ENCODE measurements around the gene QSOX2.

DNA sequence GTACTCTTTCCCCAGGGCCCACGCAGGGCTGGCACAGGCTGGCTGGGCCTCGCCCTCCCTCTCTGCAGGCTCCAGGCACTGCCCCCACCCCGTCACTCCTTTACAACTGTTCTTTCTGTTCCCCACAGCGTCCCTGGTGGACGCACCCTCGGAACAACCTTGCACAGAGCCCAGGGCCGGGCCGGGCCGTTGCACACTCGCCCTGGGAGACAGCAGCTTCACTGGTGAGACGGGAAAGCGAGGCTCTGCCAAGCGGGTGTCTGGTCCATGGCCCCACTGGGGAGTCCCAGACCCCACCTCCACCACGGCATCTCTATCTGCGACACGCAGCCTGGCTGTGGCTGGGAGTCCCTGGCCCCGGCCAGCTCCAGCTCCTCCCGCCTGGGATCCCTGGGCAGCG, 18.4 kb upstream of the QSOX2 start:
- TF ChIP-seq EP300 (IDR thresholded peaks at IDR 0.05) (no peak), CTCF (IDR thresholded peaks at IDR 0.05) (no peak), POLR2A (IDR thresholded peaks at IDR 0.05) (no peak)

Measured in upper lobe of left lung (tissue), 4 donors.